HUES64 (cell line): ENCODE measurements around the gene UMAD1.

ENCODE experiments used
- H3K27ac ChIP-seq: 2 replicates; pipeline ENCODE4 v1.7.0; 2013; ENCODE audit warnings: low read depth, low read length, inconsistent platforms
- H3K27me3 ChIP-seq: 2 replicates; pipeline ENCODE4 v1.6.1; 2013; ENCODE audit warnings: mild to moderate bottlenecking, low read length; ENCODE audit not compliant: insufficient read depth
- H3K36me3 ChIP-seq: 2 replicates; pipeline ENCODE4 v1.6.1; 2013; ENCODE audit warnings: mild to moderate bottlenecking, low read length; ENCODE audit not compliant: insufficient read depth
- H3K4me1 ChIP-seq: 2 replicates; pipeline ENCODE4 v1.6.1; 2013; ENCODE audit warnings: mild to moderate bottlenecking, low read length, moderate library complexity; ENCODE audit not compliant: insufficient read depth
- H3K4me3 ChIP-seq: 2 replicates; pipeline ENCODE4 v1.5.1; 2013; ENCODE audit warnings: mild to moderate bottlenecking, low read length, moderate library complexity
- H3K9ac ChIP-seq: 2 replicates; pipeline ENCODE4 v1.6.1; 2013; ENCODE audit warnings: mild to moderate bottlenecking, low read depth, low read length
- H3K9me3 ChIP-seq: 2 replicates; pipeline ENCODE4 v1.6.1; 2013; ENCODE audit warnings: low read depth, low read length; ENCODE audit not compliant: insufficient read depth
- WGBS: fragments of 150-250, 120-280 bp; methylation state at CpG from one replicate; pipeline ENCODE4 v1.1.7; 2013; ENCODE audit warnings: missing lambda C conversion rate; 5-methylcytosine and 5-hydroxymethylcytosine counted together

The UMAD1 gene

DNA sequence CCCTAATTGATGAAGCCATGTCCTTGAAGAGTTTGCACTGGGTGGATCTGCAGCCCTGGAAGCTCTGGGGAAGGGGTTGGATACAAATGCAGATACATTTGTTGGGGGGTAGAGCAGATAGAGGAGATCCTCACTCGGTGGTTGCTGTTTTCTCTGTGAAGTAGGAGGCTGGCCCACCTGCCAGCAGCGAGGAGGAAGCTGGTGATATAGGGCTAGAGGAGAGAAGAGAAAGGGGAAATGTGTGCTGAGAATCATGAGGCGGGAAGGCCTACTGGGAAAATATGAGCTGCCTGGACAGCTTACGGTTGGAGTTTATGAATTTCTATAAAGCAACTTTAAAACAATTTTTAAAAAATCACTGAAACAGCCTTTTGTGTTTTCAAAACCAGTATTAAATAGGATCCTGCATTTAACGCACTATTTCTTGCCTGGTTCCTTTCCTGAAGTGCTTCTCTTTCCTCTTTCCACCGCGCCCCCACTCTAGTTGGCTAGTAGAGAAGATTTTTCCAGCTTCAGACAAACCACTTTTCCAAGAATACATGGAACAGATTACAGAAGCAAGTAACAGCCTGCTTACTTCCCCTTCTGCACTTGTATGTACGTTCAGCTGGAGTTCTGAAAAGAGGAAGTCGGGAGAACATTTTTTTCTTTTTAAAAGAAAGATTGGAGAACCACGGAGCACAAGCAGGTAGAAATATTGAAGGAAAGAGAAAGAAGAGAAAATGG is 227.5 kb downstream of the UMAD1 start:
- Histone ChIP-seq H3K36me3 (no peaks in the 10 kb centered on the region), H3K27ac (no peak overlapping the region), H3K9ac (no peak overlapping the region), H3K4me3 (no peak overlapping the region), H3K4me1 (peaks cover 44% of the 10 kb centered on the region), H3K9me3 (no peaks in the 10 kb centered on the region), H3K27me3 (no peaks in the 10 kb centered on the region)
- WGBS, result 83% methylated on average over 10 of the region's 10 CpGs

DNA sequence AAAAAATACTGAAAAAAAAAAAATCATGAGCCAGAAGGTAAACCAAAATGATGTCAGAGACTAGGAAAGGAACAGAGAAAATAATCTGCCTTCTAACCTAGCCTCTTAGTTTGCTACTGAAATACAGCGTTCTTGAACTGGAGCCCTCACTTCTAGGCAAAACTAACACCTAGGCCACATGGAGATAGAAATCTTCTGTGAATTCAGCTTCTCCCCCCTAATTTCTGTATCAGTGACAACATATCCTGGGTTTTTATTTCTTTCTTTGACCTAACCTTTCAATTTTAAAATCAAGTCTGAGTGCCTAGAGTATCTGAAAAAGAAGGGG is 228.0 kb downstream of the UMAD1 start:
- H3K27ac ChIP-seq, result no peak overlapping the region; the same call in 1 of the 2 replicates

DNA sequence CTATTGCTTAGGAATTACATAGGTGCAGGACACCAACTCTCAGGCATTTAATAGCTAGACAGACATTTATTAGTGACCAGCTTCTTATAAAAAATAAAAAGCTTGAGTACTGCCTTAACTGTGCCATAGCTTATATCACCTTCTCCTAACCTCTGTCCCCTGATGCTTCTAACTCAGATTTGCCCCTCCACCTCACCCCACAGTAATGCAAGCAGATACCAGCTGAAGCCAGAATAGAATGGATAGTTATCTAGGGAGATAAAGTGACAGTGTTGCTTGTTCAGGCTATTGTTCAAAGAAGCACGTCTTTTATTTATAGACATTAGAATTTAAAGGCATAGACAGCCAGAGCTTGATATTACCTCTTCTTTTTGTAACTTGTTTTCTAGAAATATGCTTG is 228.5 kb downstream of the UMAD1 start:
- H3K9me3 ChIP-seq, result no peaks in the 10 kb centered on the region
- H3K27me3 ChIP-seq, result no peaks in the 10 kb centered on the region
- 0% methylated on average over 1 of the region's 1 CpG for WGBS
- H3K27ac ChIP-seq, result no peak overlapping the region
- no peak overlapping the region for H3K4me3 ChIP-seq
- no peak overlapping the region for H3K9ac ChIP-seq
- H3K36me3 ChIP-seq, result no peaks in the 10 kb centered on the region
- peaks cover 35% of the 10 kb centered on the region for H3K4me1 ChIP-seq

More for the DNA sequence above, 228.0 kb downstream of the UMAD1 start:
- no peak overlapping the region for H3K9ac ChIP-seq
- no peaks in the 10 kb centered on the region for H3K36me3 ChIP-seq
- H3K9me3 ChIP-seq, result no peaks in the 10 kb centered on the region
- H3K27me3 ChIP-seq, result no peaks in the 10 kb centered on the region
- 97% methylated on average over 1 of the region's 1 CpG for WGBS
- no peak overlapping the region for H3K4me3 ChIP-seq
- peaks cover 38% of the 10 kb centered on the region for H3K4me1 ChIP-seq

DNA sequence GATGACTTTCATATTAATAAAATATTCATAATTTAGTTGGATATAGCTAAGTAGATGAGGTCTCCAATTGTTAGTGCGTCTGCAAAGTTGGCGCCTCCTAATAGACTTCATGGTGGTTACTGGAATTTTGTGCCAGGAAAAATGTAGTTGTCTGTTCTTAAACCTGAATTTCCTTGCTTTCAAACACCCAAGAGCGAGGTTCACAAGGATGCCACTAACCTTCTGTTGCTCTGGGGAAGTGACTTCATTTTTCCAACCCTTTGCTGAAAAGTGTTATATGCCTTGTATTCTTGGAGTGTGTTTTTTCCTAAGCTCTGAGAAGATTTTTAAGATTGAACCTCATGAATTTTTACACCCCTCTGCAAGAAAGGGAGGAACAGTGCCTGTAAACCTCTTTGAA is 229.1 kb downstream of the UMAD1 start:
- 80% methylated on average over 3 of the region's 3 CpGs for WGBS
- Histone ChIP-seq H3K9me3 (no peaks in the 10 kb centered on the region), H3K9ac (no peak overlapping the region), H3K27me3 (no peaks in the 10 kb centered on the region), H3K4me3 (no peak overlapping the region), H3K36me3 (no peaks in the 10 kb centered on the region), H3K4me1 (peaks cover 35% of the 10 kb centered on the region), H3K27ac (no peak overlapping the region)

DNA sequence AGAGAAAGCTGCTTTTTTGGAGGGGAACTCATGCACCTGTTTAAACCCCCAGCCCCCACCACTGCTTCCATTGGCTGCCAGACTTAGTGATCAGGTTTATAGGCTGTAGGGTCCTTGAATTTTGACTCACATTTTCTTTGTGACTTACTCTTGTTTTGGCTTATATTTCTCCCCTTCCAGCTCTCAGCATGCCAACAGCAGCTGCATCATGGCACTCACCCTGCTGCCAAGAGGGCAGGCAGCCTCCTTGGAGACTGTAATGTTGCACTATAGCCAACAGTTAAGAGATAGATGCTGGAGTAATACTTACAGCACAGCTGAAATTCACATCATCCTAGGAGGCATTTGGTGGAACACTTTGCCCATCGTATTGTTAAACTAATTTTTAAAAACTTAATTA is 230.0 kb downstream of the UMAD1 start:
- no peaks in the 10 kb centered on the region for H3K27me3 ChIP-seq
- H3K9ac ChIP-seq, result no peak overlapping the region
- H3K36me3 ChIP-seq, result no peaks in the 10 kb centered on the region
- H3K4me3 ChIP-seq, result no peak overlapping the region
- peaks cover 35% of the 10 kb centered on the region for H3K4me1 ChIP-seq
- no CpG with 5 or more reads among the region's 1 CpG for WGBS
- no peaks in the 10 kb centered on the region for H3K9me3 ChIP-seq
- H3K27ac ChIP-seq, result no peak overlapping the region

DNA sequence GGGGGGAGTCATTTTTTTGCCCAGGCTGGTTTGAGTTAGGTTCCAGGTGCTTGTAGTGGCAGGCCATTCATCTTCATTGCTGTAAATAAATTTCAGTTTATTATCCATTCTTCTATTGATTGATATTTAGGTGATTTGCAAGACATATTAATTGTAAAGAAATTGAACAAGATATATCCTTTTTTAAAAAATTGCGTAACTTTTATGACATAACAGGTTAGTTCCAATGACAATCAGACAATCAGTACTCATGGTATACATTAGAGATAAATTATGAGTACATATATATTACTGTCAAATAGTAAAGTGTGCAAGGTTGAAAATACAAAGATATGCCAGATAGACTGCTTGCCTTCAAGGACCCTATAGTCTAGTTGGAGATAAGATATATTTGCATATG is 235.9 kb downstream of the UMAD1 start:
- WGBS, result no CpG with 5 or more reads among the region's 1 CpG

DNA sequence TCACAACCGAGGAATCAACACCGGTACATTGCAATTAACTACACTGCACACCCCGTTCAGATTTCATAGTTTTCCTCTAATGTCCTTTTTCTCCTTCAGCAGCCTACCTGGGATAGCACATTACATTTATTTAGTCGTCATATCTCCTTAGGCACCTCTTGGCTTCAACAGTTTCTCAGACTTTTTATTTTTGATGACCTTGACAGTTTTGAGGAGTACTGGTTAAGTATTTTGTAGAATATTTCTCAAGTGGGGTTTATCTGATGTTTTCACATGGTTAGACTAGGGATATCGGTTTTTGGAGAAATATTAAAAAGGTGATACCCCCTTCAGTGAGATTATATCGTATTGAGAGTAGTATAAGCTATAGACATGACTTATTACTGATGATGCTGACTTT is 241.0 kb downstream of the UMAD1 start:
- H3K4me3 ChIP-seq, result no peak overlapping the region
- H3K4me1 ChIP-seq, result no peaks in the 10 kb centered on the region
- no peaks in the 10 kb centered on the region for H3K9me3 ChIP-seq
- no peak overlapping the region for H3K9ac ChIP-seq
- no peaks in the 10 kb centered on the region for H3K27me3 ChIP-seq
- 93% methylated on average over 6 of the region's 6 CpGs for WGBS
- no peaks in the 10 kb centered on the region for H3K36me3 ChIP-seq
- H3K27ac ChIP-seq, result no peak overlapping the region

More for the DNA sequence above, 235.9 kb downstream of the UMAD1 start:
- H3K4me3 ChIP-seq, result no peak overlapping the region
- H3K9ac ChIP-seq, result no peak overlapping the region
- peaks cover 4% of the 10 kb centered on the region; the same call in 1 of the 2 replicates for H3K4me1 ChIP-seq
- no peaks in the 10 kb centered on the region for H3K9me3 ChIP-seq
- H3K27ac ChIP-seq, result no peak overlapping the region
- no peaks in the 10 kb centered on the region for H3K27me3 ChIP-seq
- no peaks in the 10 kb centered on the region for H3K36me3 ChIP-seq

DNA sequence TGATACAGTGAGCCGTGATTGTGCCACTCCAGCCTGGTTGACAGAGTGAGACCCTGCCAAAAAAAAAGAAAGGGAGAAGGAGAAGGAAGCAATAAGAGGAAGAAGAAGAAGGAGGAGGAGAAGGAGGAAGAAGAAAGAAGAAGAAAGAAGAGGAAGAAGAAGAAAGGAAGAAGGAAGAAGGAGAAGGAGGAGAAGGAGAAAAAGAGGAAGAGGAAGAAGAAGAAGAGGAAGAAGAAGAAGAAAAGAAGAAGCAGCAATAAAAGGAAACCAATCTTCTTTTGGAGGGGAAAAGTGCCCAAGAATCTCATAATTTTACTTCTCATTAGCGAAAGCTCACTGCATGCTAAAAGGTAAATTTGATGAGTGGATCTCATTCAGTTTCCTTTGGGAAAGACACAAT is 242.3 kb downstream of the UMAD1 start:
- Histone ChIP-seq H3K27me3 (no peaks in the 10 kb centered on the region), H3K9ac (no peak overlapping the region), H3K9me3 (no peaks in the 10 kb centered on the region), H3K4me1 (no peaks in the 10 kb centered on the region), H3K27ac (no peak overlapping the region), H3K4me3 (no peak overlapping the region), H3K36me3 (no peaks in the 10 kb centered on the region)
- 96% methylated on average over 2 of the region's 2 CpGs for WGBS

DNA sequence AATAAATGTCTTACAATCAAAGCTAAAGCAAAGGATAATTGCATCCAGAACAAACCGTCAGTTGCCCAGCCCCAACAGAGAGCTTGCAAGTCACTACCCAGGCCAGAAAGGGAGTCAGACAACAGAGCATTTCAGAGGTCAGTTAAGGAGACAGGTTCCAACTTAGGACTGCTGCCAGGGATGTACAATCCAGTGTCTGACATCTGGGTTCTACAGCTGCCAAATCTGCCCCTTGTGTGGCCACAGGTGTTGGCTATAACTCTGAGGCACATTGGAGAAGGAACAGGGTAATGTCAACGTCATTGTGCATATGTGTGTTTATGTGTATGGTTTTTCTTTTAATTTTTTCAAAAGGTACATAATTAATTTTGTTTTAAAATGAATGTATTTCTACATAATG is 242.8 kb downstream of the UMAD1 start:
- 78% methylated on average over 2 of the region's 2 CpGs for WGBS
- H3K4me3 ChIP-seq, result no peak overlapping the region
- no peaks in the 10 kb centered on the region for H3K9me3 ChIP-seq
- H3K27me3 ChIP-seq, result no peaks in the 10 kb centered on the region
- H3K9ac ChIP-seq, result no peak overlapping the region
- no peaks in the 10 kb centered on the region for H3K36me3 ChIP-seq
- no peaks in the 10 kb centered on the region for H3K4me1 ChIP-seq
- H3K27ac ChIP-seq, result no peak overlapping the region

DNA sequence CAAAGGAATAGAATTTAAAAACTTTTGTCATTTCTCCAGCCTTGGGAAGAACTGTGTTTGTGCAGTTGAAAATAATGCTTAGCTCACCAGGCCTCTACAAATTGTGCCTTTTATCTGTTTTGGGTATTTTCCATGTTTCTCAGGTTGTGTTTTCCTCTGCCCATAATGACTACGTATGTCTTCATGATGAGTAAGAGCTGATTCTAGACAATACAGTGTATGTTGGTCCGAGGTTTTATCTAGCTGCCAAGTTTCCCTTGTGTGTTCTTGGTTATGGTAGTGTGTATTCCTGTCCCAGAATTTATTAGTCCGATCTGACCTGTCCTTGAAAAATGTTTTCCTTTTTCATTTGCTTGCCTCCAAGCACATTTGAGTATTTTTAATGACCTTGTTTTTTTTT is 244.3 kb downstream of the UMAD1 start:
- H3K4me3 ChIP-seq, result no peak overlapping the region
- H3K27me3 ChIP-seq, result no peaks in the 10 kb centered on the region
- no peaks in the 10 kb centered on the region for H3K4me1 ChIP-seq
- H3K9ac ChIP-seq, result no peak overlapping the region
- H3K9me3 ChIP-seq, result no peaks in the 10 kb centered on the region
- no peak overlapping the region for H3K27ac ChIP-seq
- 87% methylated on average over 3 of the region's 3 CpGs for WGBS
- H3K36me3 ChIP-seq, result no peaks in the 10 kb centered on the region

DNA sequence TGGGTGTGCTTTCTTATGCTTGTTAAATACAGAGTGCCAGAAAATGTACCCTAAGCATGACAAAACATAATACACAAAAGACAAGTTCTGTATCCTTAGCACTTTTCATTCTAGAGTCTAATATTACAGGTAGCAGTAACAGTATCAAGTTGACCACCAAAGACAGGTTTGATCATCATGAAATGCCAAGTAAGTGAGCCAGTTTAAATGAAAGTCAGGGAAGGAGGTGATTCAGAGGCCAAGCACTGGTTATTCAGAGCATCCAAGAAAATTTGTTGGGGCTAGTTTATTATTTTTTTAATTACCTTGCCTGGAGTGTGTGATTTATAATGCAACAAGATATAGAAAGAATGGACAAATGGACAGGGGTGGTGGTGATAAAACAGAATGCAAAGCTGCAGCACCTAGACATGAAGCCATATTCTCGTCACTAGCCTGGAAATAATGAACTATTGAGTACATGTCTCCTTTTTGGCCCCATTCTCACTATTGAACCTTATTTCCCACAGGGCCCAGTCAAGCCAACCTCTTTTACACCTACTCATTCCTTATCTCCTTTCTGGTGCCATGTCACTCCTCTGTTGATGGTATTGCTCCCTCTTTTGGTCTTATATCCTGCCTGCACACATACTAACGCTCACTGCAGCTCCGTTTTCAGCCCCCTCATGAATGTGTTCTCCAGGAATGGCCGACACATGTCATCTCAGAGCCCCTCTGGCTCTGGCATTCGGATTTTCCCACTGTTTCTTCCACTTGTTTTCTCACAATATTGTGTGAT is 249.4 kb downstream of the UMAD1 start:
- no peaks in the 10 kb centered on the region for H3K27me3 ChIP-seq
- H3K36me3 ChIP-seq, result no peaks in the 10 kb centered on the region
- H3K27ac ChIP-seq, result no peak overlapping the region
- whole genome bisulfite sequencing, result 92% methylated on average over 5 of the region's 5 CpGs
- no peak overlapping the region for H3K4me3 ChIP-seq
- H3K9ac ChIP-seq, result no peak overlapping the region
- no peaks in the 10 kb centered on the region for H3K9me3 ChIP-seq
- H3K4me1 ChIP-seq, result peaks cover 2% of the 10 kb centered on the region; the same call in 1 of the 2 replicates
